Measurements from ENCODE around the gene PTPRU.
A peak's percentile ranks its signal among the peaks of the same experiment; 100 is the strongest.

- TF ChIP-seq EZH2 (IDR thresholded peaks at IDR 0.05; ENCODE audit: low read length, unreplicated experiment) = no peak
- TF ChIP-seq CTCF (conservative IDR thresholded peaks at IDR 0.05; ENCODE audit: low read depth, low read length) = peak; percentile 43; the same call in 1 of the 2 replicates
- no peak for TF ChIP-seq EZH2phosphoT487 (IDR thresholded peaks at IDR 0.05; ENCODE audit: borderline replicate concordance, low read length)
These were observed 5.6 kb upstream of the PTPRU start, which contains the start of gene MECR for GRCh38 chr1:29230553-29231378.
